Measurements from ENCODE around the gene BCL11B.

GRCh38 chr14:99289394-99290189, 17.6 kb upstream of the BCL11B start:
- TF ChIP-seq EZH2 (IDR thresholded peaks at IDR 0.05; ENCODE audit: borderline replicate concordance, low read length) (no peak), CTCF (IDR thresholded peaks at IDR 0.05; ENCODE audit: low read length) (no peak)
